Measurements from ENCODE around the gene OR2T27. TPM values are rescaled to one million over a fixed set of nuclear protein-coding genes. Genes with fewer than 3 reads are reported as not detected.

Gene OR2T27
- total and polyA plus RNA-seq, 9 donors, result not detected

- no peaks in the 10 kb centered on the region for H3K36me3 ChIP-seq (ENCODE audit: control insufficient read depth, insufficient read depth, low read length)
- no peak overlapping the region for H3K27ac ChIP-seq (ENCODE audit: low read length)
- H3K27me3 ChIP-seq (ENCODE audit: control insufficient read depth, insufficient read depth, low read length), result no peaks in the 10 kb centered on the region
- WGBS (ENCODE audit: insufficient coverage), result 74% methylated on average over 4 of the region's 4 CpGs
- H3K4me1 ChIP-seq (ENCODE audit: control insufficient read depth, insufficient read depth, low read length), result no peaks in the 10 kb centered on the region
- H3K4me3 ChIP-seq (ENCODE audit: low read length), result no peak overlapping the region
- H3K9me3 ChIP-seq (replicated peaks; ENCODE audit: control insufficient read depth, low read depth, low read length), result peaks cover 15% of the 10 kb centered on the region
- no peak for DNase-seq
These were observed 32.7 kb downstream of the OR2T27 start for GRCh38 chr1:248622570-248623001.

GRCh38 chr1:248621770-248622169, 33.6 kb downstream of the OR2T27 start:
- no peaks in the 10 kb centered on the region for H3K27me3 ChIP-seq (ENCODE audit: control insufficient read depth, insufficient read depth, low read length)
- H3K9me3 ChIP-seq (replicated peaks; ENCODE audit: control insufficient read depth, low read depth, low read length), result peaks cover 10% of the 10 kb centered on the region
- no peak overlapping the region for H3K4me3 ChIP-seq (ENCODE audit: low read length)
- no peaks in the 10 kb centered on the region for H3K4me1 ChIP-seq (ENCODE audit: control insufficient read depth, insufficient read depth, low read length)
- no peak for DNase-seq
- 54% methylated on average over 2 of the region's 7 CpGs for WGBS (ENCODE audit: insufficient coverage)
- no peak overlapping the region for H3K27ac ChIP-seq (ENCODE audit: low read length)
- no peaks in the 10 kb centered on the region for H3K36me3 ChIP-seq (ENCODE audit: control insufficient read depth, insufficient read depth, low read length)

DNA sequence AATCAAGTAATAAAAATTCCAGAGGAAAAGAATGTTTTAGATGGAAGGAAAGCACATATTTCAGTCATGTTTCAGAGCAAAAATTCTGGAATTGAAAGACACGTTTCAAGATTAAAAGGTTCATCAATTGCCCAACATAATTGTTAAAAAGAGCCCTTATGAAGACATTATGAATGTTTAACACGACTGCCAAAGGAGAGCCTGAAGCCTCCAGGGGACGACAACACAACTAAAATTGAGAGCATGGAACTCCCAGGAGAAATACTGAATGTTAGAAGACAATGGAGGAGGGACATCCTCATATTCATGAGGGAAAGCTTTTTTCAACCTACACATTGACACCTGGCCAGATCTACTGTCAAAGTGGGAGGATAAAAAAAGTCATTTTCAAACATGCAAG, 36.5 kb downstream of the OR2T27 start:
- Histone ChIP-seq H3K4me1 (ENCODE audit: control insufficient read depth, insufficient read depth, low read length) (no peaks in the 10 kb centered on the region), H3K9me3 (replicated peaks; ENCODE audit: control insufficient read depth, low read depth, low read length) (peaks cover 7% of the 10 kb centered on the region), H3K27ac (ENCODE audit: low read length) (no peak overlapping the region), H3K4me3 (ENCODE audit: low read length) (no peak overlapping the region), H3K27me3 (ENCODE audit: control insufficient read depth, insufficient read depth, low read length) (no peaks in the 10 kb centered on the region), H3K36me3 (ENCODE audit: control insufficient read depth, insufficient read depth, low read length) (no peaks in the 10 kb centered on the region)
- peak; percentile 1 for DNase-seq
- WGBS (ENCODE audit: insufficient coverage), result no CpG with 5 or more reads among the region's 3 CpGs

- no peak for DNase-seq
- Histone ChIP-seq H3K4me3 (ENCODE audit: low read length) (no peak overlapping the region), H3K4me1 (ENCODE audit: control insufficient read depth, insufficient read depth, low read length) (no peaks in the 10 kb centered on the region), H3K9me3 (replicated peaks; ENCODE audit: control insufficient read depth, low read depth, low read length) (peaks cover 7% of the 10 kb centered on the region), H3K36me3 (ENCODE audit: control insufficient read depth, insufficient read depth, low read length) (no peaks in the 10 kb centered on the region), H3K27ac (ENCODE audit: low read length) (no peak overlapping the region), H3K27me3 (ENCODE audit: control insufficient read depth, insufficient read depth, low read length) (no peaks in the 10 kb centered on the region)
- WGBS (ENCODE audit: insufficient coverage), result 95% methylated on average over 4 of the region's 7 CpGs
These were observed 37.2 kb downstream of the OR2T27 start for GRCh38 chr1:248618119-248618518.

DNA sequence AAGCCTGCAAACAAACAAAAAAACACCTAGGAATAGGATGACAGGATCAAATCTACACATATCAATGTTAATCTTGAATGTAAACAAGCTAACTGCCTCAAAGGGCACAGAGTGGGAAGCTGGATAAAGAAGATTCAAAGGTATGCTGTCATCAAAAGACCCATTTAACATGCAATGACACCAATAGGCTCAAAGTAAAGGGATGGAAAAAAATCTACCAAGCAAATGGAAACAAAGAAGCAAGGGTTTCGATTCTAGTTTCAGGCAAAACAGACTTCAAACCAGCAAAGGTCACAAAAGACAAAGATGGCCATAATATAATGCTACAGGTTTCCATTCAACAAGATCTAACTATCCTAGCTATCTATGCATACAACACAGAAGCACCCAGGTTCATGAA, 41.6 kb downstream of the OR2T27 start:
- H3K27me3 ChIP-seq (ENCODE audit: control insufficient read depth, insufficient read depth, low read length), result no peaks in the 10 kb centered on the region
- no peaks in the 10 kb centered on the region for H3K4me1 ChIP-seq (ENCODE audit: control insufficient read depth, insufficient read depth, low read length)
- H3K4me3 ChIP-seq (ENCODE audit: low read length), result no peak overlapping the region
- DNase-seq, result no peak
- no peaks in the 10 kb centered on the region for H3K36me3 ChIP-seq (ENCODE audit: control insufficient read depth, insufficient read depth, low read length)
- H3K27ac ChIP-seq (ENCODE audit: low read length), result no peak overlapping the region
- no CpG with 5 or more reads among the region's 1 CpG for WGBS (ENCODE audit: insufficient coverage)
- H3K9me3 ChIP-seq (replicated peaks; ENCODE audit: control insufficient read depth, low read depth, low read length), result peaks cover 17% of the 10 kb centered on the region

- WGBS (ENCODE audit: insufficient coverage), result 92% methylated on average over 2 of the region's 4 CpGs
- no peaks in the 10 kb centered on the region for H3K36me3 ChIP-seq (ENCODE audit: control insufficient read depth, insufficient read depth, low read length)
- no peaks in the 10 kb centered on the region for H3K27me3 ChIP-seq (ENCODE audit: control insufficient read depth, insufficient read depth, low read length)
- H3K4me1 ChIP-seq (ENCODE audit: control insufficient read depth, insufficient read depth, low read length), result no peaks in the 10 kb centered on the region
- H3K27ac ChIP-seq (ENCODE audit: low read length), result no peak overlapping the region
- no peak for DNase-seq
- H3K4me3 ChIP-seq (ENCODE audit: low read length), result no peak overlapping the region
- H3K9me3 ChIP-seq (replicated peaks; ENCODE audit: control insufficient read depth, low read depth, low read length), result peaks cover 17% of the 10 kb centered on the region
These were observed 43.4 kb downstream of the OR2T27 start for GRCh38 chr1:248611883-248612414.

- no peak overlapping the region for H3K4me3 ChIP-seq (ENCODE audit: low read length)
- H3K27ac ChIP-seq (ENCODE audit: low read length), result no peak overlapping the region
- no peak for DNase-seq
- H3K27me3 ChIP-seq (ENCODE audit: control insufficient read depth, insufficient read depth, low read length), result no peaks in the 10 kb centered on the region
- WGBS (ENCODE audit: insufficient coverage), result no CpG with 5 or more reads among the region's 3 CpGs
- H3K36me3 ChIP-seq (ENCODE audit: control insufficient read depth, insufficient read depth, low read length), result no peaks in the 10 kb centered on the region
- peaks cover 17% of the 10 kb centered on the region for H3K9me3 ChIP-seq (replicated peaks; ENCODE audit: control insufficient read depth, low read depth, low read length)
- H3K4me1 ChIP-seq (ENCODE audit: control insufficient read depth, insufficient read depth, low read length), result no peaks in the 10 kb centered on the region
These were observed 45.0 kb downstream of the OR2T27 start for GRCh38 chr1:248610301-248610700.

Other genes with a start within 250 kb of the OR2T27 start
- gene OR2T2, start 209.9 kb downstream of the OR2T27 start, total RNA-seq, result not detected
- gene OR2T2, start 209.9 kb downstream of the OR2T27 start, polyA plus RNA-seq (ENCODE audit: insufficient read depth in 1 of 8, insufficient read length in 8 of 8, low replicate concordance in 1 of 8), result under 1 TPM in 1 of 8 donors, not detected in 7; 0.06 TPM
- not detected for gene OR2T3, start 182.2 kb downstream of the OR2T27 start, total RNA-seq
- gene OR2T3, start 182.2 kb downstream of the OR2T27 start, polyA plus RNA-seq (ENCODE audit: insufficient read depth in 1 of 8, insufficient read length in 8 of 8, low replicate concordance in 1 of 8), result not detected
- gene OR2T5, start 166.9 kb downstream of the OR2T27 start, total RNA-seq, result not detected
- not detected for gene OR2T5, start 166.9 kb downstream of the OR2T27 start, polyA plus RNA-seq (ENCODE audit: insufficient read depth in 1 of 8, insufficient read length in 8 of 8, low replicate concordance in 1 of 8)
- gene OR2G6, start 147.5 kb downstream of the OR2T27 start, total RNA-seq, result not detected
- under 1 TPM in 1 of 8 donors, not detected in 7; 0.06 TPM for gene OR2G6, start 147.5 kb downstream of the OR2T27 start, polyA plus RNA-seq (ENCODE audit: insufficient read depth in 1 of 8, insufficient read length in 8 of 8, low replicate concordance in 1 of 8)
- gene OR2T29, start 92.8 kb downstream of the OR2T27 start, total RNA-seq, result not detected
- gene OR2T29, start 92.8 kb downstream of the OR2T27 start, polyA plus RNA-seq (ENCODE audit: insufficient read depth in 1 of 8, insufficient read length in 8 of 8, low replicate concordance in 1 of 8), result not detected
- not detected for gene OR2T34, start 80.8 kb downstream of the OR2T27 start, total RNA-seq
- gene OR2T34, start 80.8 kb downstream of the OR2T27 start, polyA plus RNA-seq (ENCODE audit: insufficient read depth in 1 of 8, insufficient read length in 8 of 8, low replicate concordance in 1 of 8), result not detected
- not detected for gene OR2T10, start 57.8 kb downstream of the OR2T27 start, total RNA-seq
- gene OR2T10, start 57.8 kb downstream of the OR2T27 start, polyA plus RNA-seq (ENCODE audit: insufficient read depth in 1 of 8, insufficient read length in 8 of 8, low replicate concordance in 1 of 8), result not detected
- not detected for gene OR2T11, start 20.4 kb downstream of the OR2T27 start, total RNA-seq
- gene OR2T11, start 20.4 kb downstream of the OR2T27 start, polyA plus RNA-seq (ENCODE audit: insufficient read depth in 1 of 8, insufficient read length in 8 of 8, low replicate concordance in 1 of 8), result not detected
- not detected for gene OR2T35, start 10.2 kb downstream of the OR2T27 start, total RNA-seq
- gene OR2T35, start 10.2 kb downstream of the OR2T27 start, polyA plus RNA-seq (ENCODE audit: insufficient read depth in 1 of 8, insufficient read length in 8 of 8, low replicate concordance in 1 of 8), result under 1 TPM in 1 of 8 donors, not detected in 7; 0.27 TPM
- gene OR14I1, start 47.2 kb upstream of the OR2T27 start, total RNA-seq, result not detected
- gene OR14I1, start 47.2 kb upstream of the OR2T27 start, polyA plus RNA-seq (ENCODE audit: insufficient read depth in 1 of 8, insufficient read length in 8 of 8, low replicate concordance in 1 of 8), result not detected
- gene LYPD8, start 100.2 kb upstream of the OR2T27 start, total RNA-seq, result not detected
- not detected for gene LYPD8, start 100.2 kb upstream of the OR2T27 start, polyA plus RNA-seq (ENCODE audit: insufficient read depth in 1 of 8, insufficient read length in 8 of 8, low replicate concordance in 1 of 8)
- 17.2 TPM for gene SH3BP5L, start 170.4 kb upstream of the OR2T27 start, total RNA-seq
- gene SH3BP5L, start 170.4 kb upstream of the OR2T27 start, polyA plus RNA-seq (ENCODE audit: insufficient read depth in 1 of 8, insufficient read length in 8 of 8, low replicate concordance in 1 of 8), result 10 to 100 TPM; 17.5 to 22.2 (median 20.2) TPM
- 13.3 TPM for gene ZNF672, start 182.7 kb upstream of the OR2T27 start, total RNA-seq
- 10 to 100 TPM; 16.4 to 20.7 (median 18.5) TPM for gene ZNF672, start 182.7 kb upstream of the OR2T27 start, polyA plus RNA-seq (ENCODE audit: insufficient read depth in 1 of 8, insufficient read length in 8 of 8, low replicate concordance in 1 of 8)
- gene ZNF692, start 203.6 kb upstream of the OR2T27 start, total RNA-seq, result 18.8 TPM
- 10 to 100 TPM; 22.0 to 42.8 (median 32.2) TPM for gene ZNF692, start 203.6 kb upstream of the OR2T27 start, polyA plus RNA-seq (ENCODE audit: insufficient read depth in 1 of 8, insufficient read length in 8 of 8, low replicate concordance in 1 of 8)

All from muscle of leg (tissue), 11 donors.